Neural crest cell (in vitro differentiated cells): Measurements from ENCODE around the gene SFTA2. TPM values are rescaled to one million over a fixed set of nuclear protein-coding genes. Genes with fewer than 3 reads are reported as not detected.
A peak's percentile ranks its signal among the peaks of the same experiment; 100 is the strongest.

Experiments used
- DNase-seq: peaks from one replicate; pipeline ENCODE4 v3.0.0; 2021; ENCODE audit warnings: low read depth, mixed read lengths, low spot score
- H3K27ac Mint-ChIP-seq: one replicate; pipeline ENCODE4 v1.8.0; 2021; ENCODE audit warnings: mild to moderate bottlenecking, mixed read lengths; ENCODE audit not compliant: unreplicated experiment
- H3K27me3 Mint-ChIP-seq: 2 replicates; pipeline ENCODE4 v1.8.0; 2021; ENCODE audit warnings: low read depth, mild to moderate bottlenecking, mixed read lengths
- H3K36me3 Mint-ChIP-seq: 2 replicates; pipeline ENCODE4 v1.8.0; 2021; ENCODE audit warnings: low read depth, mild to moderate bottlenecking, mixed read lengths
- H3K4me1 Mint-ChIP-seq: 2 replicates; pipeline ENCODE4 v1.8.0; 2021; ENCODE audit warnings: mixed read lengths
- H3K4me3 Mint-ChIP-seq: one replicate; pipeline ENCODE4 v1.8.0; 2021; ENCODE audit warnings: mild to moderate bottlenecking, mixed read lengths
- H3K9me3 Mint-ChIP-seq: 2 replicates; pipeline ENCODE4 v1.8.0; 2021; ENCODE audit warnings: mixed read lengths
- CTCF ChIP-seq: fragments of 200-600 bp; sonication (generic); conservative IDR thresholded peaks from 2 replicates; pipeline ENCODE4 v1.5.0; 2021; ENCODE audit warnings: antibody characterized with exemption, mild to moderate bottlenecking
- long read RNA-seq: library from polyadenylated mRNA; unstranded; transcript quantifications from one replicate; pipeline ENCODE4 v2.0.0, GENCODE V29; 2020
- total RNA-seq: library from RNA; stranded (reverse); gene quantifications from 2 replicates; pipeline ENCODE4 v1.2.1, GENCODE V29; 2021

Gene SFTA2
- total RNA-seq, result not detected in 2 replicates
- long read RNA-seq, partial matches to known transcripts, result 0 of 1 reads
- long read RNA-seq, other reads (novel, unspliced or antisense), result 1 of 1 reads

DNA sequence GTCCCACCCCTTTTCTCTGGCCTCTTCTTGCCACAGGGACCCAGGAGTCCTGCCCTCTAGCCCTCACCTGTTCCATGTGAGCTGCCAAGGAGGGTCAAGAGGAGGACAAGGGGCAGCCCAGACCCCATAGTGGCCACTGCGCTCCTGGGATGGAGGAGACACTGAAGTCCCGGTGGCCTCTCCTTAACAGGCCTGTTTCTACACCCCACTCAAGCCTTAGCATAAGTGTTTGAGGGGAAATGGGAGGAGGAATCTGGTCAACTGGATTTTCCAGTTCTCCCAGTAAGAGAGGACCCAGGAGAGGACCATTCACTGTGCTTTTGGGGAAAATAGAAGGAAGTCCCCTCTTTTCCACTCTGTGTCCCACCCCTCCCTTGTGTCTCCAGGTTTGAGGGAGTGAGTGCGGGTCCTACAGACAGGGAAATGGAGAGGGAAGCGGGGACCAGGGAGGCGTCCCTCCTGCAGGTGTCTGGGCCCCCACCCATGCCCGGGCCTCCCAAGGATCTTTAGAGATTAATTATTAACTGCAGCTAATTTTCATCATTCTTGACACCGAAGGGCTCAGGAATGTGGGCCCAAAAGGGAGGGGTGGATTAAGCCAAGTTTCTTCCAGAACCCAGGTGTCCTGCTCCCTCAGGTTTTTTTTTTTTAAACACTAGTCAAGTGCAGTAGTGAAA, at the start of gene SFTA2:
SFTA2 (minus strand) TSS at position 202 of the 677 bp plus-strand sequence; CDS start at position 128, 74 bp downstream.
- no peaks in the 10 kb centered on the region for H3K4me1 Mint-ChIP-seq
- no peak within 1 kb of the TSS for H3K4me3 Mint-ChIP-seq
- no peak for DNase-seq
- no peaks in the 10 kb centered on the region for H3K27me3 Mint-ChIP-seq
- peaks cover 23% of the 10 kb centered on the region for H3K36me3 Mint-ChIP-seq
- H3K27ac Mint-ChIP-seq, result peak within 1 kb of the TSS; percentile 51
- TF ChIP-seq CTCF, result no peak
- peaks cover 12% of the 10 kb centered on the region for H3K9me3 Mint-ChIP-seq

- peaks cover 8% of the 10 kb centered on the region for H3K4me1 Mint-ChIP-seq
- no peaks in the 10 kb centered on the region for H3K36me3 Mint-ChIP-seq
- H3K27me3 Mint-ChIP-seq, result peaks cover 13% of the 10 kb centered on the region
- TF ChIP-seq CTCF, result no peak
- H3K9me3 Mint-ChIP-seq, result no peaks in the 10 kb centered on the region
- DNase-seq, result no peak
- no peak overlapping the region for H3K4me3 Mint-ChIP-seq
- no peak overlapping the region for H3K27ac Mint-ChIP-seq
Observed at GRCh38 chr6:30979690-30980089, 47.7 kb upstream of the SFTA2 start.

- H3K9me3 Mint-ChIP-seq, result no peaks in the 10 kb centered on the region
- no peak for DNase-seq
- peaks cover 8% of the 10 kb centered on the region for H3K4me1 Mint-ChIP-seq
- H3K27me3 Mint-ChIP-seq, result peaks cover 13% of the 10 kb centered on the region
- H3K36me3 Mint-ChIP-seq, result no peaks in the 10 kb centered on the region
- no peak overlapping the region for H3K27ac Mint-ChIP-seq
- TF ChIP-seq CTCF, result no peak
- no peak overlapping the region for H3K4me3 Mint-ChIP-seq
Observed at GRCh38 chr6:30979141-30979540, 47.2 kb upstream of the SFTA2 start.

DNA sequence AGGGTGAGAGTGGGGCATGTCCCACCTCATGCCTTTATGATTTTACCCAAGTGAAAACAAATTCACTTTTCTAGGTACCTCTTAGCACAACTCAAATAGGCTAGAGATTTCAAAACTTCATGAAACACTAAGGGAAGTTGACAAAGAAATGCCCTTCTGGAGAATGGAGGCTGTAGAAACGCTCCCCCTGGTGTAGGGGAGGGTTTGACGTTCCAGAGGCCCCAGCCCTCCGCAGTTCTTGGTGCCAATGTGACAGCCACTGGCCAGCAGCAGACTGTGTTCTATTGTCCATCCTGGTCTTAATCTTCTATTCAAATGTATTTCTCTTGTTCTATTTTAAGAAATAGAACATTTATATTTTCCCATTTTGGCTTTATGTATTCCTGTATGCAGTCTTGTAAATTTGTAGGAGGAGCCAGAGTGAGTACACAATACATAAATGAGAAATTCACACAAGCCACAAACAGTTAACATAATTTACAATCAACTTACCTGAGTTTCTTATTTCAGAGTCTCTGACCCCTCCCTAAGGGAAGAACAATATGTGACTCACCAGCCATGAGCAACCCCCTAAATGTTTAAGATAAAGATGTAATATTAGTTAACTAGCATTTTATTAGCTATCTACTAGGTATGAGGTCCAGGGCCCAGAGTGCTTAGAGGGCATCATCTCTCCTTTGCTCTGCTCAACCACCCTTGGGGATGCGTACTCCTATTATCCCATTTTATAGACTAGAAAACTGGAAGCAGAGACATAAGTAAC, 42.7 kb upstream of the SFTA2 start:
- no peak for DNase-seq

DNA sequence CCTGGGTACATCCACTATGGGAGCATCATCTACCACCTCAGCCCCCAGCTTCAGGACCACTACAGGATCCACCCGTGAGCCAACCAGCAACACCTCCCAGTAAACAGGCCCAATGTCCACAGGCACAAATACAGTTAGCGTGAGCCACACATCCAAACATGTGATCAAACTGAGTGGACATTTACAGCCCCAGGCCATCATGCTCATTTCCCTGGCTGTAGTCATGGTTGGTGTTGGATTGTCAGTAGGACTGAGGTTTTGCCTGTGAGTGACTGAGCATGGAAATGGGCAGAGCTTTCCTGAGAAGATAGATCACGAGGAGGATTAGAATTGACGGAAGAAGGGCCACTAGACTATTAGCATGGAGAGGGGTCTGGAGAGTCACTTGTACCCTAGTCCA, 40.8 kb upstream of the SFTA2 start:
- H3K4me3 Mint-ChIP-seq, result no peak overlapping the region
- no peaks in the 10 kb centered on the region for H3K36me3 Mint-ChIP-seq
- DNase-seq, result no peak
- H3K27ac Mint-ChIP-seq, result no peak overlapping the region
- no peaks in the 10 kb centered on the region for H3K4me1 Mint-ChIP-seq
- H3K9me3 Mint-ChIP-seq, result no peaks in the 10 kb centered on the region
- TF ChIP-seq CTCF, result no peak
- peaks cover 7% of the 10 kb centered on the region for H3K27me3 Mint-ChIP-seq

More for the DNA sequence above, 42.7 kb upstream of the SFTA2 start:
- H3K4me3 Mint-ChIP-seq, result no peak overlapping the region
- no peaks in the 10 kb centered on the region for H3K9me3 Mint-ChIP-seq
- H3K27ac Mint-ChIP-seq, result peak overlapping the region; percentile 27
- H3K27me3 Mint-ChIP-seq, result peaks cover 14% of the 10 kb centered on the region
- no peak for TF ChIP-seq CTCF
- H3K36me3 Mint-ChIP-seq, result no peaks in the 10 kb centered on the region
- H3K4me1 Mint-ChIP-seq, result no peaks in the 10 kb centered on the region
